ENCODE data around the gene IGFBP6.
"Not testable (repeated sequence)": the region's sequence is repeated elsewhere in the genome, so short reads cannot be mapped to it uniquely, and the experiment has no call there.

Gene IGFBP6

DNA sequence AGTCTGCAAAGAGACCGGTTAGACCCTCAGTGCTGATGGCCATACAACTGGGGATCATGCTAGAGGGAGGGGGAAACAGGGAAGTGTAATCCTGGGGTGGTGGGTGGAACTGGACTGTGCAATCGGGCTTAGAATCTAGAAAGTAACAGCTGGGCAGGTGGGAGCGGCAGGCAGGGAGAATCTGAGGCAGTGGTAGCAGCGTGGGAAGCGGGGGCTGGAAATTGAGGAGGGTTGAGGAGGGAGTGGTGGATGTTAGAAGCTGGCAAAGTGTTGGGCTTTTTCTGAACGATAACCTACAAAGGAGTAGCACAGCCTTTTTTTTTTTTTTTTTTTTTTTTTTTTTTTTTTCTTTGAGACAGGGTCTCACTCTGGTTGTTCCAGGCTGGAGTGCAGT is 3.1 kb upstream of the IGFBP6 start:
- in situ Hi-C loops (cut with MboI; ENCODE audit: low sequenced_read_pairs), result no loop called here

DNA sequence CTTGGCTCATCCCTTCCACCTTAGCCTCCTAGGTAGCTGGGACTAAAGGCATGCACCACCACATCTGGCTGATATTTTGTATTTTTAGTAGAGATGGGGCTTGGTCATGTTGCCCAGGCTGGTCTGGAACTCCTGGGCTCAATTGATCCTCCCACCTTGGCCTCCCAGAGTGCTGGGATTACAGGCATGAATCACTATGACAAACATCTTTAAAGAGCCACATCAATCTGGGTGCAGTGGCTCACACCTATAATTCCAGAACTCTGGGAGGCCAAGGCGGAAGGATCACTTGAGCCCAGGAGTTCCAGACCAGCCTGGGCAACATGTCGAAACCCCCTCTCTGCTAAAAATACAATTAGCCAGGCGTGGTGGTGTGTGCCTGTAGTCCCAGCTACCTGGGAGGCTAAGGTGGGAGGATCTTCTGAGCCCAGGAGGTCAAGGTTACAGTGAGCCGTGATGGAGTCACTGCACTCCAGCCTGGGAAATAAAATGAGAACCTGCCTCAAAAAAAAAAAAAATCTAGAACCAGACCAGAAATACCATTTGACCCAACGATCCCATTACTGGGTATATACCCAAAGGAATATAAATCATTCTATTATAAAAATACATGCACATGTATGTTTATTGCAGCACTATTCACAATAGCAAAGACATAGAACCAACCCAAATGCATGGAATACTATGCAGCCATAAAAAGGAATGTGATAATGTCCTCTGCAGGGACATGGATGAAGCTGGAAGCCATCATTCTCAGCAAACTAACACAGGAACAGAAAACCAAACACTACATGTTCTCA is 2.5 kb upstream of the IGFBP6 start:
- in situ Hi-C loops (cut with MboI; ENCODE audit: low sequenced_read_pairs), result not testable (repeated sequence)

DNA sequence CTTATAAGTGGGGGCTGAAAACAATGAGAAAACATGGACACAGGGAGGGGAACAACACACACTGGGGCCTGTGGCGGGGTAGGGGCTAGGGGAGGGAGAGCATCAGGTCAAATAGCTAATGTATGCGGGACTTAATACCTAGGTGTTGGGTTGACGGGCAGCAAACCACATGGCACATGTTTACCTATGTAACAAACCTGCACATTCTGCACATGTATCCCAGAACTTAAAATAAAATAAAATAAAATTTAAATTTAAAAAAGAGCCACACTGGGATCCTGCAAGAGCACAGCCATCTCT is 1.9 kb upstream of the IGFBP6 start:
- in situ Hi-C loops (cut with MboI; ENCODE audit: low sequenced_read_pairs), result not testable (repeated sequence)

DNA sequence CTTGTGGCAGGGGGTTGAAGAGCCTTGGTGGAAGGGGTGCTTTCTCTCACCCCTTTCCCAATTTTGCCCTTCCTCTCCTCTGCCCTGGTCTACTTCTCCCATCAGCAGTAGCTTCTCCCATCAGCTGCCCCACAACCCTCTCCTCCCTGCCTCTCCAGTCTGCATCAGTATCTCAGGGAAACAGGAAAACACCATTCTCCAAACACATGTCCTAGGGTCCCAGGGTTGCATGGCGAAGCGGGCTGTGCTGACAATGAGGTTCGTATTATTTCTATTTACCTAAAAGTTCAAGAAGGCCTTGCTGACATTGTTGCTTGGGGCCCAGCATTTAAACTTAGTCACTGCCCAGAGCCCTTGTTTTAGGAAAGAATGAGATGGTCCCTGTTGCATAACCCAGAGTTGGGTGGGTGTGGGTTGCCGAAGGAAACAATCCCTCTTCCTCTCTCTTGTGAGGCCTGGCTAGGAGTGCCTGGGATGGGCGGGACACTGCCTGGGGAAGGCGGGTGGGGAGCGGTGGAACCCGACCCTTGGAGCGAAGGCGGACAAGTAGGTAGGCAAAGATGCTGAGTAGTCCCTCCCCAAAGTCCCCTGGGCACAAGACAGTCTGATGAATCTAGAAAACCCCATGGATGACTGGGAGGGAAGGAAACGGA is 1.3 kb upstream of the IGFBP6 start:
- in situ Hi-C loops (cut with MboI; ENCODE audit: low sequenced_read_pairs), result no loop called here

DNA sequence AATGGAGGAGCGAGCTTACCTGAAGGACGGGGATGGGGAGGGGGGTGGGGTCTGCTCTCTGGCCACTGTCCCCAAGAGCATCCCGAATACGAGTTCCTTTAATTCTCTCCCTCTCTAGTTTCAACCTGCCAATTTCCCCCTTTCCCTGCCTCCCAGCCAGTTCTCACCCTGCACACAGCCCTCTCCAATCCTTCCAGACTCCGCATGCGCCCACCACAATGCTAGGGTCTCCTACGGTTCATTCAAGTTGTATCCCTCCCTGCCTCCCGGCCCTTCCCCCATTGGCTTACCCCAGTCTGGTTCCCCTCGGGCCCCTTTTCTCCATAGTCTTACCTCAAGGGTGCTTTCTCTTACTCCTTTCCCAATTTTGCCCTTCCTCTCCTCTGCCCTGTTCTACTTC is 708 bp upstream of the IGFBP6 start:
- in situ Hi-C loops (cut with MboI; ENCODE audit: low sequenced_read_pairs), result no loop called here

DNA sequence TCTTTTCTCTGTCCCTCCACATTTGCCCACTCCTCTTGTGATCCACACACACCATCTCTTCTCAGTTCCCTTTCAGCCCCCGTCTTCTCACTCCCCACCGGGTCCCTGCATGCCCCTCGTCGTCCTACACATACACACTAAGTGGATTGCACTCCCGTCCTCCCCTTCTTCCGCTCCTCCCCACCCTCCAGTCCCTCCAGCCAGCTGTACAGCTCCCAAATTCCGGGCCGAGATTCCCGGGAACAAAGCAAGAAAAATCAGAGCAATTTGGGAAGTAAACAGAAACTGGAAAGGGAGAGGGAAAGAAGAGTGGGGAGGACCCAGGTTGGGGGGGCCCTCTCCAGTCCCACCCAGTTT is 282 bp upstream of the IGFBP6 start:
- in situ Hi-C loops (cut with MboI; ENCODE audit: low sequenced_read_pairs), result no loop called here

DNA sequence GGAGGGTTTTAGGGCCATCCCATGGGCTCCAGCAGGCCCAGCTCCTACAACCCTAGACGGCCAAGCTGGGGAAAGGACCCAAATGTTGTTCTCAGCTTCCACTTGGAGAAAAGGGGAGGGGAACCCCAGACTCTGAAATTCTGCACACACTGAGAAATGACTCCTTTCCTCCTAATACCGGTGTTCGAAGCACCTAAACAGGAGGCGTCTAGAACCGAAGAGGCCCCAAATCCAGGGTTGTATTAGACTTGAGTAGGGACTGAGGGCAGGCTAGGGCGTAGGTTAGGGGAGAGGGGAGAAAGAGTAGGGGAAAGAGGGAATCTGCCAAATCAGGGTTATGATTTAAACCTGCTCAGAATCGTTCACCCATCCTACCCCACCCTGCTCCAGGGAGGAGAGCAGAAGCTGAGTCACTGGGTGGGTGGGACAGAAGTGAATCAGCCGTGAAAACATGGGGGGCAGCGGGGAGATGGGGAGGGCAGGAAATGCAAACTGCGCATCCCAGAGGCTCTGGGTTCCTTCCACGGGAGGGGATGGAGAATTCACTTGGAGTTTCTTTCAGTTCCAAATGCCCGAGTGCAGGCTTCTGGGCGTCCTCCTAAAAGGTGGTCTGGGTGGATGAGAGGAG is 1.0 kb downstream of the IGFBP6 start:
- in situ Hi-C loops (cut with MboI; ENCODE audit: low sequenced_read_pairs), result no loop called here

DNA sequence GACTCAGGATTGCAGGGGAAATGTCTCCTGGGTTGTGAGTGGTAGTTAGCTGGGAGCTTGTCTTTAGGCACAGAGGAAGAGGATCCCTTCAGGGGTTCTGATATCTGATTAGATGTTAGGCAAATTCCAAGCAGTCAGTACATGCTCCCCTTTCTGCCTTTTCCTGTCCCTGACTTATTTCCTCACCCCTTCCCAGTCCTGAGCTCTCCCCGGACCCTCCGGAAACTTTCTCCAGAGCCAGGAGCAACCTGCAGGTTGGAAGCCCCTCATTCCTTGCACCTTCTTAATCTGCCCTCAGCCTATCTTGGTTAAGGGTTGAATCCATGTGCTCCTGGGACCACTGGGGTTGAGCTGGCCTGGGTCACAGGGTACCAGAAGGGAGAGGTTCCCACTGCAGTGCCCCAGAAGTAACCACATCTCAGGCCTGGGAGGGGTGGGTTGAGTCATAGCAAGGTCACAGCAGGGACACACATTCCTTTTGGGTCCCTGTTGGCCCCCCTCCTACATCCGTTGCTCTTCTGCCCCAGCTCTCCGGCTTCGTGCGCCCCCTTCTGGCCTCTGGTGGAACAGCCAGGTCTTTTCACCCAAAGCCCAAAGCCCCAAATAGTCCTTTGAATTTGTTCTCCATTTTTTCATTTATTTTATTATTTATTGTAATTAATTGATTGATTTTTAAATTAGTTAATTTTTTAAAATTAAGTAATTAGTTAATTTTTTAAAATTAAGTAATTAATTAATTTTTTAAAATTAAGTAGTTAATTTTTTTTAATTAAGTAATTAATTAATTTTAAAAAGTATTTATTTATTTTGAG is 1.8 kb downstream of the IGFBP6 start:
- in situ Hi-C loops (cut with MboI; ENCODE audit: low sequenced_read_pairs), result no loop called here

DNA sequence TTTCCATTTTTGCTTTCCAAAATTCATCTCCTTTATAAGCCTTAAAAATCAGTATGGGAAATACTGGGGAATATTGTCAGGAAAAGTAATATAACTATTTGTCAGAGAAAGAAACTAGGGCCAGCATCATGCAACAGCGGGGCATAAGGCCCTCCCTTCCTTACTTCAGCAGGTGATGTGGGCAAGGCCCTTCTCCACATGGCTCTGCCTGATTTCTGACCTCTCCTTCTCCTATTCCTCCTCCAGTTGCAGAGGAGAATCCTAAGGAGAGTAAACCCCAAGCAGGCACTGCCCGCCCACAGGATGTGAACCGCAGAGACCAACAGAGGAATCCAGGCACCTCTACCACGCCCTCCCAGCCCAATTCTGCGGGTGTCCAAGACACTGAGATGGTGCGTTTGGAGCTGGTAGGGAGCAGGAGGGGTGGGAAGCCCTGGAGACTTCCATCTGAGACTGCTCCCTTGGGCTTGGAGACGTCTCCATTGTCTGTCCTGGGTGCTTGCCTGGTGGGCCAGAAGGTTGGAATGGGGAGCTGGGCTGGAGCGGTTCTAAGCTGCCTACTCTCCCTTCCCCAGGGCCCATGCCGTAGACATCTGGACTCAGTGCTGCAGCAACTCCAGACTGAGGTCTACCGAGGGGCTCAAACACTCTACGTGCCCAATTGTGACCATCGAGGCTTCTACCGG is 3.1 kb downstream of the IGFBP6 start:
- in situ Hi-C loops (cut with MboI; ENCODE audit: low sequenced_read_pairs), result no loop called here

DNA sequence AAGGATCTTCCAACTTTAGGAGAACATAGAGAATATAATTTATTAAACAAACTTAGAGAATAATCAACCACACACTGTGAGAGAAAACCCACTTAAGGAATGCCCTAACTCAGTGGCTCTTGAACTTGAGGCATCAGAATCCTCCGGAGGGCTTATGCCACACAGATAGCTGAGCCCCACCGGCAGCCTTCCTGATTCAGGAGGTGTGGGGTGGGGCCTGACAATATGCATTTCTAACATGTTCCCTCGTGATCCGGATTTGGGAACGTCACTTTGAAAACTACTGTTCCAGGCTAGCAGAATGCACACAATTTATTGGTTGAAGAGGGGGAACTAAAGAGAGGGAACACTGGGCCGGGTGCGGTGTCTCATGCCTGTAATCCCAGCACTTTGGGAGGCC is 3.8 kb downstream of the IGFBP6 start:
- in situ Hi-C loops (cut with MboI; ENCODE audit: low sequenced_read_pairs), result no loop called here

DNA sequence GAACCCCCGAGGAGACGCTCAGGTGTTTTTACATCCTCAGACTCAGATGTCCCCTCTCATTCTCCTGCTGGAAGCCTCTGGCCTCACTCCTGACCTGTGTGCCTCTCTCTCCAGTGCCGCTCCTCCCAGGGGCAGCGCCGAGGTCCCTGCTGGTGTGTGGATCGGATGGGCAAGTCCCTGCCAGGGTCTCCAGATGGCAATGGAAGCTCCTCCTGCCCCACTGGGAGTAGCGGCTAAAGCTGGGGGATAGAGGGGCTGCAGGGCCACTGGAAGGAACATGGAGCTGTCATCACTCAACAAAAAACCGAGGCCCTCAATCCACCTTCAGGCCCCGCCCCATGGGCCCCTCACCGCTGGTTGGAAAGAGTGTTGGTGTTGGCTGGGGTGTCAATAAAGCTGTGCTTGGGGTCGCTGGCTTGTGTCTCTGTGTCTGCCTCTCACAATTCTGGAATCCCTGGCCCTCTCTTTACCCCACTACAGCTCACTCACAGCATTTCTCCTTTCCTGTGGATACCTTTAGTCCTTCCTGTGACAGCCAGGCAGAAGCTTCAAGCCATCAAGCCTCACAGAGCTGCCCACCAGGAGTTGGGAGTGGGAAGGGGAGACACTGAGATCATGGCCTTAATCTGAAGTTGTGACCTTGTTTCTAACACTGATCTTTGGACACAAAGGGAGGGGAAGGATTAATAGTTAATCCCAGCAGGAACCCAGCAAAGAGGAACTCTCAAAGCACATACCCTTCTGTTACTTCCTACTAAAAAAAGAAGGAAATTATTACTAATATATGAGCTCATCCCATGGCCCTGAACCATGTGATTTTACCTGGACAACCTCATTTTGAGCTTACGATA is 4.7 kb downstream of the IGFBP6 start:
- in situ Hi-C loops (cut with MboI; ENCODE audit: low sequenced_read_pairs), result no loop called here

DNA sequence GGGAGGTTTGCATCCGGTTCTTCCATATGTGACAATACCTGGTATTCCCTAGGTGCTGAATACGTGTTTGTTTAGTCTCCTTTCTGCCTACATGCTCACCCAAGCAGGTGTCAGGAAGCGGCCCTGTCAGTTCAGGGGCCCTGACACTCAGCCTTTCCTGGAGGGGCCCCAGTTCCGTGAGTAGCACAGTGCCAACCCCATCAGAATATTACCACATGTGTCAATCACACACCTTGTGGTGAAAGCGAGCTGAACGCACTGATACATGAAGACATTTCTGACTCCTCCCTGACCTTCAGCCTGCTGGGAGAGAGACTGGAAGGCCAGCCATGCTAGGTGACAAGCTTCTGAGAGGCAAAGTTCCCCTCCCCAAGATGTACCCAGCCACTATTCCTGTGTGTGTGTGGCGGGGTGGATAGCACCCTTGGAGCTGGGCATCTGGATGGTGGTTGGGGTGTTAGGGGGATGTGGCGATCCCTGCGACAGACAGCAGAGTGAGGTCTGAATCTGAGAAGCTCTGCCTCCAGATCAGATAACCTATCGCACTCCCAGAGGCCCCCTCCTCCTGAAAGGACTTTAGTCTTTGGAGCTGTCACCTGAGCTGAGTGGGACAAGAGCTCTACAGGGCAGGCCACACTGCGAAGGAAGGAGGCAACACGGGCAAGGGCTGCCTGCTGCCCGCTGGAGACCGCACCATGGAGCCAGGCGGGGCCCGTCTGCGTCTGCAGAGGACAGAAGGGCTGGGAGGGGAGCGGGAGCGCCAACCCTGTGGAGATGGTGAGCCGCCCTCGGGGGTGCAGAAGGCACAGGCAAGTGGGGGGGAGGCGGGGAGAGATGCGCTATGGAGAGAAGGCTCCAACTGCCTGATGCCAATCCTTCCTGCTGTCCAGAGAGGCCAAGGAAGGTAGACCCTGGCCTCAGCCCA is 5.7 kb downstream of the IGFBP6 start, which contains the start of gene SOAT2:
Gene SOAT2 (plus strand): TSS at position 604 of the 925 bp plus-strand sequence. CDS start 92 bp downstream, at position 696.
- in situ Hi-C loops (cut with MboI; ENCODE audit: low sequenced_read_pairs), result no loop called here

DNA sequence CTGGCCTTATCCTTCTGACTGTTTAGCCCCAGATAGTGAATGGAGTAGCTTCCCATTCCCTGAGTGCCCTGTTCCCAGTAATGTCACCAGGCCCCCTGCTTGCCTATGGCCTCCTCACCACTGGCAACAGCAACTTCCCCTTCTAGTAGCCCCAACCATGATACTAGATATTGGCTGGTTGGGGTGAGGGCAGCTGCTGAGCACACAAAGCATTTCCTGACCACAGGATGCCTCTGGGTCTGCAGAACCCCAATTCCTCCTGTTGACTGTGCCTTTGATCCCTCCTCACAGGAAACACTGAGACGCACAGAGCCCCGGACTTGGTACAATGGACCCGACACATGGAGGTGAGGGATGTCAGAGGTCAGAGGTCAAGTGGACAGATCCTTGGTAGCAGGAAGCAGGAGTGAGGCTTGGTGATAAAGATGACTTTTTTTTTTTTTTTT is 6.4 kb downstream of the IGFBP6 start:
- in situ Hi-C loops (cut with MboI; ENCODE audit: low sequenced_read_pairs), result no loop called here

DNA sequence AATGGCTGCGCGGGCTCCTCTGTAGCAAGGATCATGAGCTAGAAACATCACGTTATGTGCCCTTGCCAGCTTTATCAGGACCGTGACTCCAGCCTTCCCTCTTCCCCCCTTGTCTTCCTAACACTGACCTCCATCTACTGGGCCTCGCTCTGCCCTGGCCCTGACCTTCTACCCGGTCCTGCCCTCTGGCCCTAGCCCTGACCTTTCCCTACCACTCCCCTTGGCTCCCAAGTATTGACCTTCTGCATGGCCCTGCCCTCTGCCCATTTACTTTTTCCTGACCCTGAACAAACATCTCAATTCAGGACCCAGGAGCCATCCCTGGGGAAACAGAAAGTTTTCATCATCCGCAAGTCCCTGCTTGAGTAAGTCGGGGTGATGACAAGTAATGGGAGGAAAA is 7.8 kb downstream of the IGFBP6 start:
- in situ Hi-C loops (cut with MboI; ENCODE audit: low sequenced_read_pairs), result no loop called here

DNA sequence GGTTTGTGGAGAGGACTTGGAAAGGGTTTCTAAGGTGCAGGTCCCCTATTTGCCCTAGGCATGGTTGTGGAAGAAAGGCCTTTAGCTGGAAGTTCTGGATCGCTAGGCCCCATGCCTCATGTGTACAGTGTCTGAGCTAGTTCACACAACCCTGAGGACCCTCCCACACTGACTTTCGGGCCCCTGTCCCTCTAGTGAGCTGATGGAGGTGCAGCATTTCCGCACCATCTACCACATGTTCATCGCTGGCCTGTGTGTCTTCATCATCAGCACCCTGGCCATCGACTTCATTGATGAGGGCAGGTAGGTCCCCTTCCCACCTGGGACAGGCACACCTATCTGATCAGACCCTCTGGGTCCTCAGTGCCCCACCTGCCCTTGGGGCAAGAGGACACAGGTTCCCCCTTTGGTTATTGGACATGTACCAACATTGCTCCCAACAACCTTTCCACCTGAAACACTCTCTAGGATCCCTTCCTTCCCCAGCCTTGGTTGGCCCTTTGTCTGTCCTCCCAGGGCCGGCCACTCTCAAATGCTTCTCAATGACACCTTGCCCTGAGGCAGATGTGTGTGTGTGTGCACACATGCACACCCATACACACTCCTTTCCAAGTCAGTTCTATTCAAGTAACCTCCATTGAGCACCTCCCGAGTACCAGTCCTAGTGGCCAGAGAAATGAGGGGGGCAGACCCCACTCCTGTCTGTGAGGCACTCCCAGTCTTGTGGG is 8.4 kb downstream of the IGFBP6 start:
- in situ Hi-C loops (cut with MboI; ENCODE audit: low sequenced_read_pairs), result no loop called here

DNA sequence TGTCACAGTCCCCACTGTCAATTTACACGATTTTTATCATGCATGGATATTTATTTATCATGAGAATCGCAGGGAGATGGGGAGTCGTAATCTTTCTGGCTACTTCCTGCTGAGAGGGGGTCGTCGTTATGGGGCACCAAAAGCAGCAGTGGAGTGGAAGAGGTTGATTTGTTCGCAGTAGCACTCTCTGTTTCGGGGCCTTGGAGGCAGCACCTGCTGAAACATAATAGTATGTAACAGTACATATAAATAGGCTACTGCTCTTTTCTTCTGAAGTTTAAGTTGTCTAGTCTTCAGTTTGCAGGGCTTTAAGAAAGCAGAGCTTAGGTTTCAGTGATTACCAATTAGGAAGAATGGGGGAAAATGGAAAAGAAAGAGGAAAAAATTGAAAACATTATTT is 9.7 kb downstream of the IGFBP6 start:
- in situ Hi-C loops (cut with MboI; ENCODE audit: low sequenced_read_pairs), result no loop called here

DNA sequence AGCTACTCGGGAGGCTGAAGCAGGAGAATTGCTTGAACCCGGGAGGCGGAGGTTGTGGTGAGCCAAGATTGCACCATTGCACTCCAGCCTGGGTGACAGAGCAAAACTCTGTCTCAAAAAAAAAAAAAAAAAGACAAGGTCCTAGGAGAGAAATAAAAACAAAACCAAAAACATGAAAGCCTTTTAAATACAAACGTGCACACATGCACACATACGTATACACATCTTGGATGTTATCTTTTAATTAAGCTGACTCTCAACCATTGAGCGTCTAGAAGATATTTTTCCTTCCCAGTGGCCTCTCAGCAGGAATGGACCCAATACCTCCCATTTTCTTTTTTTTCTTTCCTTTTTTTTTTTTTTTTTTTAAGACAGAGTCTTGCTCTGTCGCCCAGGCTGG is 15.0 kb downstream of the IGFBP6 start:
- in situ Hi-C loops (cut with MboI; ENCODE audit: low sequenced_read_pairs), result not testable (repeated sequence)

DNA sequence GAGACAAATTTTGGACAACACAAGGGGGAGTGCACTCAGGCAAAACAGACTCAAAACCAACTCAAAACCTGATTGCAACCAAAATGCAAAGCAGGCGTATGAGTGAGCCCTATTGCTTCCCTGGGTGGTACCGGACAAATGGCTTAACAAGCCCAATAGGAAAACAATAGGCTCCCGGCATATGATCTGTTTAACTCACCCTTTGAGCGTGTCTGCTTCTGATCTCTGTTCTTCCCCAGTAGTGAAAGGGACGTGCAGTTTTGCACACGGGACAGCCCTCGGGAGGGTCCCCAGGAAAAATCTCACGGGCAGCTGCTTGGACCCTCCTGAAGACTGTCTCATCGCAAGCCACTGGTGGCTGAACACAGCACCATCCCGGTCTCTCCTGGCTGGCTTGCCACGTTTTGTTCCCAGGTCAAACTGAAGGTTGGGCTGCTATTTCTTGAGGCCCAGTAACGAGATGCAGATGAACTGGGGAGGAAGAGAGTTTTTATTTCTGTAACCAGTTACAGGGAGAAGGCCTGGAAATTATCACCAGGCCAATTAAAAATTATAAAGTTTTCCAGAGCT is 15.8 kb downstream of the IGFBP6 start:
- in situ Hi-C loops (cut with MboI; ENCODE audit: low sequenced_read_pairs), result no loop called here
